ENCODE results near the gene MAN1A1.

The MAN1A1 gene

GRCh38 chr6:119142041-119142440, 207.5 kb downstream of the MAN1A1 start:
- no peak for DNase-seq (ENCODE audit: low read depth)

GRCh38 chr6:119140196-119141140, 209.1 kb downstream of the MAN1A1 start:
- no peak for DNase-seq (ENCODE audit: low read depth)

GRCh38 chr6:119138906-119139541, 210.5 kb downstream of the MAN1A1 start:
- DNase-seq (ENCODE audit: low read depth): no peak

- no peak for DNase-seq (ENCODE audit: low read depth)
Observed at GRCh38 chr6:119137194-119138072, 212.1 kb downstream of the MAN1A1 start.

GRCh38 chr6:119134752-119135151, 214.8 kb downstream of the MAN1A1 start:
- no peak for DNase-seq (ENCODE audit: low read depth)

GRCh38 chr6:119133400-119133799, 216.2 kb downstream of the MAN1A1 start:
- DNase-seq (ENCODE audit: low read depth): no peak

GRCh38 chr6:119132261-119132981, 217.1 kb downstream of the MAN1A1 start:
- DNase-seq (ENCODE audit: low read depth): no peak

- no peak for DNase-seq (ENCODE audit: low read depth)
Observed at GRCh38 chr6:119129968-119130484, 219.5 kb downstream of the MAN1A1 start.

GRCh38 chr6:119129148-119129967, 220.2 kb downstream of the MAN1A1 start:
- no peak for DNase-seq (ENCODE audit: low read depth)

GRCh38 chr6:119128252-119128912, 221.2 kb downstream of the MAN1A1 start:
- DNase-seq (ENCODE audit: low read depth): no peak

GRCh38 chr6:119127627-119128026, 221.9 kb downstream of the MAN1A1 start:
- DNase-seq (ENCODE audit: low read depth): no peak

Measured in activated T-helper 1 cell treated with Interleukin-2 at 50 U/mL for 16 hours (primary cell).